B cell (primary cell): ENCODE results near the gene ADGRV1. TPM values are rescaled to one million over a fixed set of nuclear protein-coding genes. Genes with fewer than 3 reads are reported as not detected.

Experiments
- ATAC-seq: fragments of 200-7000 bp; cut with Tn5 transposase; one replicate; pipeline ENCODE4 v1.10.0; 2021; ENCODE audit warnings: low read depth, mild to moderate bottlenecking, moderate number of reproducible peaks, moderate library complexity
- CTCF ChIA-PET: fragments of 350-600 bp; sonication (Branson Sonifier 250); formaldehyde crosslinking; loops from one replicate; lab custom pipeline; 2021; ENCODE audit warnings: antibody characterized with exemption, inconsistent platforms; lab: Charles Lee
- POLR2A ChIA-PET: fragments of 350-600 bp; sonication (Branson Sonifier 250); formaldehyde crosslinking; loops from one replicate; lab custom pipeline; 2021; ENCODE audit warnings: antibody characterized with exemption; lab: Charles Lee
- DNase-seq: peaks from one replicate; pipeline ENCODE4 v3.0.0; 2013
- H2AFZ ChIP-seq: 2 replicates; pipeline ENCODE4 v1.6.1; 2012; ENCODE audit warnings: mild to moderate bottlenecking, low read depth, low read length; ENCODE audit not compliant: insufficient read depth, poor library complexity, severe bottlenecking
- H3K27ac ChIP-seq, 2 donors: 1 replicate in 1 of 2; 2 replicates in 1 of 2; pipeline ENCODE4 v1.5.1; 2012 to 2013; ENCODE audit warnings: low read length in 2 of 2, mild to moderate bottlenecking in 2 of 2, moderate library complexity in 1 of 2
- H3K27me3 ChIP-seq, 4 experiments: fragments of 200-600 bp in 1 of 4; sonication (generic) in 1 of 4; replicated peaks in 1 of 4; 1 replicate in 2 of 4; 2 replicates in 2 of 4; pipeline versions ENCODE4 v1.6.1 to v1.7.0; 2013 to 2016; ENCODE audit warnings: low read length in 3 of 4, mild to moderate bottlenecking in 2 of 4, mixed read lengths in 1 of 4, moderate library complexity in 1 of 4; ENCODE audit not compliant: insufficient read depth in 4 of 4, control insufficient read depth in 3 of 4; ENCODE audit errors: control extremely low read depth in 1 of 4
- H3K36me3 ChIP-seq, 2 experiments: replicated peaks in 1 of 2; 1 replicate in 1 of 2; 2 replicates in 1 of 2; pipeline versions ENCODE4 v1.6.1 to v1.7.1; 2013; ENCODE audit warnings: low read length in 1 of 2; ENCODE audit not compliant: insufficient read depth in 2 of 2, control insufficient read depth in 1 of 2; ENCODE audit errors: control extremely low read depth in 1 of 2, extremely low read depth in 1 of 2
- H3K4me1 ChIP-seq, 2 donors: fragments of 200-600 bp in 1 of 2; sonication (generic) in 1 of 2; 1 replicate in 1 of 2; 2 replicates in 1 of 2; pipeline versions ENCODE4 v1.5.1 to v1.6.1; 2013 to 2017; ENCODE audit warnings: low read length in 2 of 2; ENCODE audit not compliant: control insufficient read depth in 2 of 2, insufficient read depth in 2 of 2
- H3K4me2 ChIP-seq: replicated peaks from 2 replicates; pipeline ENCODE3; 2012; ENCODE audit warnings: mild to moderate bottlenecking, low read depth, low read length; ENCODE audit not compliant: poor library complexity, severe bottlenecking
- H3K4me3 ChIP-seq, 5 experiments: fragments of 200-600 bp in 1 of 5; sonication (generic) in 1 of 5; 1 replicate in 3 of 5; 2 replicates in 2 of 5; pipeline versions ENCODE4 v1.5.1 to v1.7.0; 2011 to 2016; ENCODE audit warnings: low read length in 4 of 5, mild to moderate bottlenecking in 4 of 5, low read depth in 2 of 5, control low read depth in 1 of 5, moderate library complexity in 1 of 5; ENCODE audit not compliant: insufficient read depth in 1 of 5; ENCODE audit errors: control extremely low read depth in 1 of 5, extremely low read depth in 1 of 5
- H3K79me2 ChIP-seq: fragments of 200-600 bp; sonication (generic); one replicate; pipeline ENCODE4 v1.6.0; 2016; ENCODE audit warnings: low read length; ENCODE audit not compliant: control insufficient read depth, insufficient read depth
- H3K9ac ChIP-seq: fragments of 200-600 bp; sonication (generic); 2 replicates; pipeline ENCODE4 v1.6.1; 2017; ENCODE audit warnings: mild to moderate bottlenecking, low read length, moderate library complexity
- H3K9me3 ChIP-seq, 3 donors: one replicate each; pipeline versions ENCODE4 v1.6.1 to v1.7.1; 2013; ENCODE audit warnings: low read length in 2 of 3; ENCODE audit not compliant: control insufficient read depth in 2 of 3, insufficient read depth in 1 of 3; ENCODE audit errors: control extremely low read depth in 1 of 3
- H4K20me1 ChIP-seq: 2 replicates; pipeline ENCODE4 v1.6.0; 2012; ENCODE audit warnings: mild to moderate bottlenecking, low read length; ENCODE audit not compliant: insufficient read depth, control insufficient read depth, poor library complexity, severe bottlenecking
- H3K27ac Mint-ChIP-seq: one replicate; pipeline ENCODE4 v1.8.0; 2021; ENCODE audit warnings: mixed read lengths
- H3K27me3 Mint-ChIP-seq: one replicate; pipeline ENCODE4 v1.8.0; 2021; ENCODE audit warnings: mixed read lengths
- H3K4me1 Mint-ChIP-seq: one replicate; pipeline ENCODE4 v1.8.0; 2021; ENCODE audit warnings: mixed read lengths
- H3K4me3 Mint-ChIP-seq: one replicate; pipeline ENCODE4 v1.8.0; 2021; ENCODE audit warnings: mixed read lengths
- H3K9me3 Mint-ChIP-seq: one replicate; pipeline ENCODE4 v1.8.0; 2022; ENCODE audit warnings: mixed read lengths; ENCODE audit not compliant: insufficient read depth
- EZH2 ChIP-seq: IDR thresholded peaks from 2 replicates; pipeline ENCODE4 v1.6.1; 2012; ENCODE audit warnings: borderline replicate concordance, low read depth, mild to moderate bottlenecking, moderate library complexity, low read length; ENCODE audit not compliant: insufficient read depth, poor library complexity, severe bottlenecking
- WGBS: methylation state at CpG from one replicate; pipeline ENCODE4 v1.1.5; 2013; ENCODE audit warnings: missing lambda C conversion rate; ENCODE audit not compliant: insufficient coverage; 5-methylcytosine and 5-hydroxymethylcytosine counted together
- intact Hi-C: fragments of 100-400 bp; cut with micrococcal nuclease; formaldehyde crosslinking; loops from one replicate; pipeline ENCODE4 v1.10.0; 2022
- polyA plus RNA-seq: library from polyadenylated mRNA; depleted of rRNA; stranded (reverse); fragments of >200 nt; gene quantifications from 2 replicates; pipeline ENCODE4 v1.2.3, GENCODE V29; 2012
- total RNA-seq, 2 donors: library from RNA; stranded (reverse); fragments of 120-200 nt in 1 of 2; gene quantifications; 1 replicate in 1 of 2; 2 replicates in 1 of 2; pipeline versions ENCODE4 v1.2.3 to v1.2.4, GENCODE V29; 2013 to 2022
- TF ChIP-seq, protein P1 (sequence below): fragments of 200-600 bp; IDR thresholded peaks from one replicate; pipeline ENCODE4 v1.8.0; 2022; ENCODE audit warnings: antibody characterized with exemption, mild to moderate bottlenecking

Gene ADGRV1
- total and polyA plus RNA-seq, 2 donors (not counting 1 experiment from before 2014, with no cell fraction given), result 0.07 TPM; not detected in 1

DNA sequence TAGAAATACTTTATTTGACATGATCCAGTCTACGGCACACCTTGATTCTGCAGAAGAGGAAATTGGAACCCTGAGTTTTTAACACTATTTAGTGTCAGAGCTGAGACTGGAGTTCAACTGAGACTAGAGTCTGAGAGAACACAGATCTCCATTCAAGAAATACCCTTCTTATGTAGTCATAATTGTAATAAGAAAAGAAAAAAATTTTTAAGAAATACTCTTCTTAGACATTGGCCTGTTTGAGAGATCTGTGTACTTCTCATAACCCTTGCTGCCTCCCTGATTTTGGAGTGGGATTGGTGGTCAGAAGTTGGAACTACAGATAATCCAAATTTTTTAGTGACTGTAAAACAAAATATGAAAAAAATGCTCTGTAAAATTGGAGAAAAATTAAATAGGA is 571.2 kb downstream of the ADGRV1 start:
- Histone ChIP-seq H3K27me3 (no peaks in the 10 kb centered on the region), H3K9ac (no peak overlapping the region), H3K4me3 (no peak overlapping the region), H4K20me1 (no peaks in the 10 kb centered on the region), H3K4me1 (no peaks in the 10 kb centered on the region), H3K9me3 (no peaks in the 10 kb centered on the region), H3K27ac (no peak overlapping the region), H2AFZ (no peak overlapping the region), H3K79me2 (no peaks in the 10 kb centered on the region), H3K4me2 (no peak overlapping the region), H3K36me3 (no peaks in the 10 kb centered on the region)
- DNase-seq, result no peak
- TF ChIP-seq, protein P1, sequence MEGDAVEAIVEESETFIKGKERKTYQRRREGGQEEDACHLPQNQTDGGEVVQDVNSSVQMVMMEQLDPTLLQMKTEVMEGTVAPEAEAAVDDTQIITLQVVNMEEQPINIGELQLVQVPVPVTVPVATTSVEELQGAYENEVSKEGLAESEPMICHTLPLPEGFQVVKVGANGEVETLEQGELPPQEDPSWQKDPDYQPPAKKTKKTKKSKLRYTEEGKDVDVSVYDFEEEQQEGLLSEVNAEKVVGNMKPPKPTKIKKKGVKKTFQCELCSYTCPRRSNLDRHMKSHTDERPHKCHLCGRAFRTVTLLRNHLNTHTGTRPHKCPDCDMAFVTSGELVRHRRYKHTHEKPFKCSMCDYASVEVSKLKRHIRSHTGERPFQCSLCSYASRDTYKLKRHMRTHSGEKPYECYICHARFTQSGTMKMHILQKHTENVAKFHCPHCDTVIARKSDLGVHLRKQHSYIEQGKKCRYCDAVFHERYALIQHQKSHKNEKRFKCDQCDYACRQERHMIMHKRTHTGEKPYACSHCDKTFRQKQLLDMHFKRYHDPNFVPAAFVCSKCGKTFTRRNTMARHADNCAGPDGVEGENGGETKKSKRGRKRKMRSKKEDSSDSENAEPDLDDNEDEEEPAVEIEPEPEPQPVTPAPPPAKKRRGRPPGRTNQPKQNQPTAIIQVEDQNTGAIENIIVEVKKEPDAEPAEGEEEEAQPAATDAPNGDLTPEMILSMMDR, result no peak
- no peak for TF ChIP-seq EZH2
- no peak for ATAC-seq
- ChIA-PET CTCF (no interaction called here), POLR2A (no interaction called here)
- intact Hi-C loops, result no loop called here
- H3K4me3 Mint-ChIP-seq, result no peak overlapping the region
- H3K27ac Mint-ChIP-seq, result no peak overlapping the region
- no peaks in the 10 kb centered on the region for H3K4me1 Mint-ChIP-seq
- peaks cover 7% of the 10 kb centered on the region for H3K27me3 Mint-ChIP-seq
- no peaks in the 10 kb centered on the region for H3K9me3 Mint-ChIP-seq
- WGBS, result no CpG with 5 or more reads among the region's 1 CpG

DNA sequence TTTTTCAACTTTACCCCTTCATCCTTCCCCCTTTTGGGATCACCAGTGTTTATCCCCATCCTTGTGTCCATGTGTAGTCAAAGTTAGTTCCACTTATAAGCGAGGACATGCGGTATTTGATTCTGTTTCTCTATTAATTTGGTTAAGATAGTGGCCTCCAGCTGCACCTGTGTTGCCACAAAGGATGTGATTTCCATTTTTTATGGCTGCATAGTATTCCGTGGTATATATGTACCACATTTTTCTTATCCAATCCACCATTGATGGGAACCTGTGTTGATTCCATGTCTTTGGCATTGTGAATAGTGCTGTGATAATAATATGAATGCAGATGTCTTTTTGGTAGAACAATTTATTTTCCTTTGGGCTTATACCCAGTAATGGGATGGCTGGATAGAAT is 572.2 kb downstream of the ADGRV1 start:
- TF ChIP-seq EZH2, result no peak
- TF ChIP-seq, protein P1, result no peak
- Histone ChIP-seq H3K9ac (no peak overlapping the region), H3K27ac (no peak overlapping the region), H4K20me1 (no peaks in the 10 kb centered on the region), H3K27me3 (no peaks in the 10 kb centered on the region), H3K4me3 (no peak overlapping the region), H3K4me2 (no peak overlapping the region), H3K9me3 (no peaks in the 10 kb centered on the region), H3K4me1 (no peaks in the 10 kb centered on the region), H2AFZ (no peak overlapping the region), H3K79me2 (no peaks in the 10 kb centered on the region), H3K36me3 (no peaks in the 10 kb centered on the region)
- ChIA-PET CTCF (no interaction called here), POLR2A (interaction anchor here (0.7 kb wide), 1 partner anchor 49 kb away, joined by 7 read pairs; no protein-coding TSS in a partner anchor)
- Mint-ChIP-seq H3K27me3 (peaks cover 9% of the 10 kb centered on the region), H3K27ac (no peak overlapping the region), H3K9me3 (no peaks in the 10 kb centered on the region), H3K4me1 (no peaks in the 10 kb centered on the region), H3K4me3 (no peak overlapping the region)
- no peak for ATAC-seq
- no peak for DNase-seq
- intact Hi-C loops, result no loop called here
- WGBS, result no CpG with 5 or more reads among the region's 3 CpGs
